Myocyte (in vitro differentiated cells): ENCODE data around the gene ETDC. TPM values are rescaled to one million over a fixed set of nuclear protein-coding genes. Genes with fewer than 3 reads are reported as not detected.
"Not testable (repeated sequence)": the region's sequence is repeated elsewhere in the genome, so short reads cannot be mapped to it uniquely, and the experiment has no call there.

ENCODE experiments used
- DNase-seq: peaks from one replicate; pipeline ENCODE4 v3.0.0-alpha.2; 2012; ENCODE audit warnings: low read depth
- polyA plus RNA-seq: library from polyadenylated mRNA; unstranded; fragments of >200 nt; gene quantifications from one replicate; pipeline ENCODE4 v1.2.1, GENCODE V29; 2012; ENCODE audit warnings: missing spikeins
- total RNA-seq: library from RNA; depleted of rRNA; stranded (reverse); fragments of >200 nt; gene quantifications from 2 replicates; pipeline ENCODE4 v1.2.3, GENCODE V29; 2014

The ETDC gene
- total RNA-seq: not detected in 2 replicates
- polyA plus RNA-seq: not detected

GRCh38 chrX:135309430-135309923, at the start of gene ETDC:
ETDC (plus strand) TSS chrX:135309480; CDS start chrX:135309480, 0 bp downstream.
- no peak for DNase-seq

- not testable (repeated sequence) for DNase-seq
These were observed 48.3 kb upstream of the ETDC start for GRCh38 chrX:135260976-135261375.

GRCh38 chrX:135263376-135263775, 45.9 kb upstream of the ETDC start:
- DNase-seq: not testable (repeated sequence)

GRCh38 chrX:135264206-135264605, 45.1 kb upstream of the ETDC start:
- DNase-seq: no peak

GRCh38 chrX:135273162-135273561, 36.1 kb upstream of the ETDC start:
- no peak for DNase-seq

GRCh38 chrX:135275973-135276372, 33.3 kb upstream of the ETDC start:
- DNase-seq: no peak

GRCh38 chrX:135287266-135287823, 21.9 kb upstream of the ETDC start:
- no peak for DNase-seq

- DNase-seq: no peak
These were observed 13.9 kb upstream of the ETDC start for GRCh38 chrX:135295238-135295943.

- no peak for DNase-seq
These were observed 13.4 kb upstream of the ETDC start for GRCh38 chrX:135295944-135296305.

- DNase-seq: no peak
These were observed 6.9 kb upstream of the ETDC start for GRCh38 chrX:135302269-135302873.

GRCh38 chrX:135304741-135305140, 4.5 kb upstream of the ETDC start:
- no peak for DNase-seq

- DNase-seq: no peak
These were observed 2.1 kb upstream of the ETDC start for GRCh38 chrX:135307171-135307570.

GRCh38 chrX:135308345-135308855, 880 bp upstream of the ETDC start:
- no peak for DNase-seq

- DNase-seq: no peak
These were observed 6.6 kb downstream of the ETDC start for GRCh38 chrX:135315864-135316263.

GRCh38 chrX:135324463-135324862, 15.2 kb downstream of the ETDC start:
- DNase-seq: no peak

GRCh38 chrX:135325036-135325818, 15.9 kb downstream of the ETDC start:
- DNase-seq: not testable (repeated sequence)

GRCh38 chrX:135327299-135327698, 18.0 kb downstream of the ETDC start:
- peak; percentile 70 for DNase-seq

GRCh38 chrX:135328421-135329005, 19.2 kb downstream of the ETDC start:
- DNase-seq: no peak

- DNase-seq: no peak
These were observed 21.4 kb downstream of the ETDC start for GRCh38 chrX:135330706-135331105.

GRCh38 chrX:135331525-135331924, 22.2 kb downstream of the ETDC start:
- no peak for DNase-seq

- DNase-seq: no peak
These were observed 31.6 kb downstream of the ETDC start for GRCh38 chrX:135340831-135341230.
